Keratinocyte (primary cell): Measurements from ENCODE around the gene PIGP.

Source experiments
- EZH2 ChIP-seq: IDR thresholded peaks from one replicate; pipeline ENCODE4 v1.6.1; 2012; ENCODE audit warnings: inconsistent platforms, mild to moderate bottlenecking, low read length, moderate library complexity
- TF ChIP-seq, protein P1 (sequence below), 3 experiments: IDR thresholded peaks in 1 of 3; conservative IDR thresholded peaks in 1 of 3; optimal IDR thresholded peaks in 1 of 3; 2 replicates in 2 of 3; 3 replicates in 1 of 3; pipeline versions ENCODE3 to v1.5.1; 2011; ENCODE audit warnings: low read length in 3 of 3, mild to moderate bottlenecking in 3 of 3, moderate library complexity in 2 of 3, control low read depth in 1 of 3, inconsistent platforms in 1 of 3; ENCODE audit not compliant: insufficient read depth in 2 of 3; ENCODE audit errors: extremely low read depth in 1 of 3

DNA sequence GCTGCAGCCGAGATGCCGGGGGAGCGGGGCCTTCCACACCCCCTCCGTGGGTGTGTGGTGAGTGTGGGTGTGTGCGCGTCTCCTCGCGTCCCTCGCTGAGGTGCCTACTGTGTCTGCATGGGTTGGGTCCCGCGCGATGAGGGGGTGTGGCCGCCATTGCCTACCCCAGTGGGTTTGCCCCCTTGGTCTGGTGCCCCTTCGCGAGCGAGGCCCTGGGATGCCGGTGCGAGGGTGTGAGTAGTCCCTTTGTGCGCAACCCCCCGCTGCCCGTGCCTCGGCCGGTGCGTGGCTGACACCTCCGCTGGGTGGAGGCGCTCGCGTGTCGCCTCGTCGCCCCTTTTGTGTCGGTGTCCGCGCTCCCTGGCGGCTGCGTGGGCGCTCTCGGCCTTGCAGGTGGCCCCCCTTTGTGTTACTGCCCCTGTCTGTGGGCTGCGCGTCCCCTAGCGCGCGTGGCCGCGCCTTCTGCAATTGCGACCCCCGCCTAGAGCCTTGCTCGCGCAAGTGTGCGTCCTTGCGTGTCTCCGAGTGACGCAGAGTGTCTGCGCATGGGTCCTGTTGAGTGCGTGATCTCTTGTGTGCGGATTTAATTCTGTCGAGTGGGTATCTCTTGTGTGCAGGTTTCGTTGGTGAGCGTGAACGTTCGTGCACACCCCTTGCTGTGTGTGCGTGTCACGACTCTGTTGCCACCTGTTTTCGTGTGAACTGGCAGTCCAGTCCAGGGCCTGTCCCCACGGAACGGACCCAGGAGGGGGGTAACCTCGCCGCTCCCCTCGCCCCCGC is 736 bp upstream of the PIGP start:
- TF ChIP-seq, protein P1, sequence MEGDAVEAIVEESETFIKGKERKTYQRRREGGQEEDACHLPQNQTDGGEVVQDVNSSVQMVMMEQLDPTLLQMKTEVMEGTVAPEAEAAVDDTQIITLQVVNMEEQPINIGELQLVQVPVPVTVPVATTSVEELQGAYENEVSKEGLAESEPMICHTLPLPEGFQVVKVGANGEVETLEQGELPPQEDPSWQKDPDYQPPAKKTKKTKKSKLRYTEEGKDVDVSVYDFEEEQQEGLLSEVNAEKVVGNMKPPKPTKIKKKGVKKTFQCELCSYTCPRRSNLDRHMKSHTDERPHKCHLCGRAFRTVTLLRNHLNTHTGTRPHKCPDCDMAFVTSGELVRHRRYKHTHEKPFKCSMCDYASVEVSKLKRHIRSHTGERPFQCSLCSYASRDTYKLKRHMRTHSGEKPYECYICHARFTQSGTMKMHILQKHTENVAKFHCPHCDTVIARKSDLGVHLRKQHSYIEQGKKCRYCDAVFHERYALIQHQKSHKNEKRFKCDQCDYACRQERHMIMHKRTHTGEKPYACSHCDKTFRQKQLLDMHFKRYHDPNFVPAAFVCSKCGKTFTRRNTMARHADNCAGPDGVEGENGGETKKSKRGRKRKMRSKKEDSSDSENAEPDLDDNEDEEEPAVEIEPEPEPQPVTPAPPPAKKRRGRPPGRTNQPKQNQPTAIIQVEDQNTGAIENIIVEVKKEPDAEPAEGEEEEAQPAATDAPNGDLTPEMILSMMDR (optimal IDR thresholded peaks at IDR 0.05 in 1 of 3, IDR thresholded peaks at IDR 0.05 in 1 of 3, conservative IDR thresholded peaks at IDR 0.05 in 1 of 3; ENCODE audit: extremely low read depth in 1 of 3, insufficient read depth in 2 of 3, low read length in 3 of 3): peak; percentile 7 to 49 (median 10)
- no peak for TF ChIP-seq EZH2
